Left ventricle myocardium inferior (tissue), 1 donor: ENCODE results near the gene RADIL. TPM values are rescaled to one million over a fixed set of nuclear protein-coding genes. Genes with fewer than 3 reads are reported as not detected.

ENCODE experiments used
- DNase-seq: peaks from one replicate; pipeline ENCODE4 v3.0.0-alpha.2; 2020
- H3K27ac ChIP-seq: fragments of 200-600 bp; replicated peaks from 2 replicates; pipeline ENCODE4 v1.8.0; 2021
- H3K27me3 ChIP-seq: fragments of 200-600 bp; 2 replicates; pipeline ENCODE4 v1.8.0; 2021; ENCODE audit warnings: low read depth
- H3K36me3 ChIP-seq: fragments of 200-600 bp; 2 replicates; pipeline ENCODE4 v1.8.0; 2021
- H3K4me1 ChIP-seq: fragments of 200-600 bp; 2 replicates; pipeline ENCODE4 v1.8.0; 2021
- H3K4me3 ChIP-seq: fragments of 200-600 bp; 2 replicates; pipeline ENCODE4 v1.8.0; 2021; ENCODE audit warnings: mild to moderate bottlenecking, moderate library complexity
- H3K9me3 ChIP-seq: fragments of 200-600 bp; replicated peaks from 2 replicates; pipeline ENCODE4 v1.8.0; 2021
- CTCF ChIP-seq: fragments of 200-600 bp; IDR thresholded peaks from 2 replicates; pipeline ENCODE4 v1.8.0; 2021; ENCODE audit warnings: antibody characterized with exemption, mild to moderate bottlenecking, borderline replicate concordance
- intact Hi-C: fragments of 100-400 bp; cut with micrococcal nuclease; formaldehyde crosslinking; loops from one replicate; pipeline ENCODE4 v1.11.0; 2022
- total RNA-seq: library from RNA; stranded (reverse); fragmentation: NEBNext Ultra II Directional; extraction: Animal tissue kit (Norgen Biotek cat#: 25700); gene quantifications from one replicate; pipeline ENCODE4 v1.2.1, GENCODE V29; 2021
- donor health status: DM: no; HTN: yes; CAD: no; lungs with severe emphysema.

Gene RADIL
- total RNA-seq, 1 donor from 2014 or later = 4.5 TPM

- H3K36me3 ChIP-seq = peaks cover 45% of the 10 kb centered on the region
- H3K4me1 ChIP-seq = peaks cover 42% of the 10 kb centered on the region
- no peak overlapping the region for H3K4me3 ChIP-seq
- DNase-seq = no peak
- no peaks in the 10 kb centered on the region for H3K9me3 ChIP-seq
- no peaks in the 10 kb centered on the region for H3K27me3 ChIP-seq
- no peak overlapping the region for H3K27ac ChIP-seq
- no peak for TF ChIP-seq CTCF
- intact Hi-C loops = no loop called here
Measured at GRCh38 chr7:4779118-4779517, 104.4 kb downstream of the RADIL start.

- no peak for DNase-seq
- Histone ChIP-seq H3K27ac (peak overlapping the region; percentile 97), H3K36me3 (peaks cover 14% of the 10 kb centered on the region), H3K4me3 (peak overlapping the region; percentile 100), H3K4me1 (peaks cover 51% of the 10 kb centered on the region), H3K27me3 (no peaks in the 10 kb centered on the region), H3K9me3 (no peaks in the 10 kb centered on the region)
- TF ChIP-seq CTCF = no peak
- intact Hi-C loops = no loop called here
Measured at GRCh38 chr7:4775848-4776623, 107.5 kb downstream of the RADIL start.

GRCh38 chr7:4775250-4775847 lies 108.2 kb downstream of the RADIL start, which contains the start of gene AP5Z1:
TSS of gene AP5Z1 (plus strand) at chr7:4775623. CDS start at chr7:4775716, 93 bp downstream.
- intact Hi-C loops = no loop called here
- Histone ChIP-seq H3K4me3 (peak within 1 kb of the TSS; percentile 100), H3K4me1 (peaks cover 58% of the 10 kb centered on the region)

GRCh38 chr7:4774658-4775249 lies 108.8 kb downstream of the RADIL start:
- intact Hi-C loops = no loop called here
- peaks cover 64% of the 10 kb centered on the region for H3K4me1 ChIP-seq
- TF ChIP-seq CTCF = no peak
- H3K9me3 ChIP-seq = no peaks in the 10 kb centered on the region
- H3K27me3 ChIP-seq = no peaks in the 10 kb centered on the region
- H3K4me3 ChIP-seq = peak overlapping the region; percentile 100
- peaks cover 8% of the 10 kb centered on the region for H3K36me3 ChIP-seq
- H3K27ac ChIP-seq = peak overlapping the region; percentile 97
- DNase-seq = no peak

More at GRCh38 chr7:4775250-4775847, 108.2 kb downstream of the RADIL start, which contains the start of gene AP5Z1:
- TF ChIP-seq CTCF = no peak
- Histone ChIP-seq H3K9me3 (no peaks in the 10 kb centered on the region), H3K36me3 (peaks cover 8% of the 10 kb centered on the region), H3K27me3 (no peaks in the 10 kb centered on the region), H3K27ac (peak within 1 kb of the TSS; percentile 97)
- peak; percentile 97 for DNase-seq

- Histone ChIP-seq H3K4me1 (peaks cover 72% of the 10 kb centered on the region), H3K27ac (no peak overlapping the region), H3K27me3 (no peaks in the 10 kb centered on the region), H3K4me3 (no peak overlapping the region), H3K36me3 (peaks cover 8% of the 10 kb centered on the region), H3K9me3 (no peaks in the 10 kb centered on the region)
- no peak for TF ChIP-seq CTCF
- intact Hi-C loops = no loop called here
- no peak for DNase-seq
Measured at GRCh38 chr7:4774007-4774406, 109.5 kb downstream of the RADIL start.
